Muscle of leg (tissue), 11 donors: ENCODE measurements around the gene MEIOSIN. TPM values are rescaled to one million over a fixed set of nuclear protein-coding genes. Genes with fewer than 3 reads are reported as not detected.
"Not testable (repeated sequence)": the region's sequence is repeated elsewhere in the genome, so short reads cannot be mapped to it uniquely, and the experiment has no call there.

Experiments
- DNase-seq: peaks from one replicate; pipeline ENCODE4 v3.0.0; 2013
- H3K27ac ChIP-seq: one replicate; pipeline ENCODE4 v1.5.1; 2013; ENCODE audit warnings: mild to moderate bottlenecking, low read length, control low read depth
- H3K27me3 ChIP-seq: one replicate; pipeline ENCODE4 v1.6.1; 2013; ENCODE audit warnings: low read length; ENCODE audit not compliant: control insufficient read depth, insufficient read depth
- H3K36me3 ChIP-seq: one replicate; pipeline ENCODE4 v1.6.1; 2013; ENCODE audit warnings: low read length; ENCODE audit not compliant: control insufficient read depth, insufficient read depth
- H3K4me1 ChIP-seq: one replicate; pipeline ENCODE4 v1.6.1; 2013; ENCODE audit warnings: low read length; ENCODE audit not compliant: control insufficient read depth, insufficient read depth
- H3K4me3 ChIP-seq: one replicate; pipeline ENCODE4 v1.5.1; 2013; ENCODE audit warnings: low read length, control low read depth
- H3K9me3 ChIP-seq: replicated peaks from 2 replicates; pipeline ENCODE4 v1.6.1; 2013; ENCODE audit warnings: low read depth, low read length; ENCODE audit not compliant: control insufficient read depth
- WGBS: methylation state at CpG from one replicate; pipeline ENCODE4 v1.1.5; 2013; ENCODE audit warnings: missing lambda C conversion rate; ENCODE audit not compliant: insufficient coverage; 5-methylcytosine and 5-hydroxymethylcytosine counted together
- polyA plus RNA-seq, 8 donors: library from polyadenylated mRNA; unstranded; fragments of 120-200 nt; gene quantifications; one replicate each; pipeline versions ENCODE4 v1.2.1 to v1.2.3, GENCODE V29; 2013; ENCODE audit warnings: inconsistent platforms in 1 of 8, low replicate concordance in 1 of 8; ENCODE audit not compliant: insufficient read length in 8 of 8, insufficient read depth in 1 of 8
- total RNA-seq: library from RNA; stranded (reverse); fragments of 120-200 nt; gene quantifications from one replicate; pipeline ENCODE4 v1.2.4, GENCODE V29; 2013

The MEIOSIN gene
- total and polyA plus RNA-seq, 9 donors = 0.04 TPM; not detected in 8

DNA sequence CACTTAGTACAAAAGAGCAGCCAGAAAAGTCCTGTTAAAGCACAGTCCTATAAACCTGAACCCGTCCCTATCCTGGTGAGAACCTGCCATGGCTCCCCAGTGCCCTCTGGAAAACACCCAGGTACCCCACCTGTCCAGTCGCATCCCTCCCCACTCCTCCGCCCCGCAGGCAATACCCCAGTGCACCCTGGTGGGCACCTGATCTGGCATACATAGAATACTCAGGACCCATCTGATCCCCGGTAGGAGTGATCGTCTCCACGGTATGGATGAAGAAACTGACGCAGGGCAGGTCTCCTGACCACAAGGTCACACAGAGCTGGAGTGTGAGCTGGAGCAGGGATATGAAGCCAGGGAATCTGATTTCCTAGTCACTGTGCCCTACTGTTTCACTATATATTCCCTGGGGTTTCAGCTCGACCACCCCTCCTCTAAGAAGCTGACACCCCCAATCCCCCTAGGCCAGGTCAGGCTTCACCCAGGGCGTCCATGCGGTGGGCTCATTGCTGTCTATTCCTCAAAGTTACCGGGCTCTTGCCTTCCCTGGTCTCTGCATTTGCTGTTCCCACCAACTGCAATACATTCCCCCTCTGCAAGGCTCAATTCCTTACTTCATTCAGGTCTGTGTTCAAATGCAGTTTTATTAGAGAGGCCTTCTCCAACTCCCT is 15.1 kb upstream of the MEIOSIN start:
- Histone ChIP-seq H3K27me3 (no peaks in the 10 kb centered on the region), H3K9me3 (no peaks in the 10 kb centered on the region), H3K4me3 (peak overlapping the region; percentile 31), H3K4me1 (peaks cover 9% of the 10 kb centered on the region), H3K36me3 (peaks cover 10% of the 10 kb centered on the region), H3K27ac (peak overlapping the region; percentile 95)
- no peak for DNase-seq
- 58% methylated on average over 6 of the region's 12 CpGs for WGBS

DNA sequence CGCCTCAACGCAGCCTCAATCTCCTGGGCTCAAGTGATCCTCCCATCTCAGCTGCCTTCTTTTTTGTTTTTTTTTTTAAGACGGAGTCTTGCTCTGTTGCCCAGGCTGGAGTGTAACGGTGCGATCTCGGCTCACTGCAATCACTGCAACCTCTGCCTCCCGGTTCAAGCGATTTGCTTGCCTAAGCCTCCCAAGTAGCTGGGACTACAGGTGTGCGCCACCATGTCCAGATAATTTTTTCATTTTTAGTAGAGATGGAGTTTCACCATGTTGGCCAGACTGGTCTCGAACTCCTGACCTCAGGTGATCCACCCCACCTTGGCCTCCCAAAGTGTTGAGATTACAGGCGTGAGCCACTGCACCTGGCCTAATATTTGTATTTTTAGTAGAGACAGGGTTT is 13.2 kb upstream of the MEIOSIN start:
- not testable (repeated sequence) for H3K9me3 ChIP-seq, H3K4me3 ChIP-seq, H3K27ac ChIP-seq, H3K27me3 ChIP-seq, DNase-seq, H3K4me1 ChIP-seq
- H3K36me3 ChIP-seq = peaks cover 10% of the 10 kb centered on the region
- 93% methylated on average over 6 of the region's 11 CpGs for WGBS

DNA sequence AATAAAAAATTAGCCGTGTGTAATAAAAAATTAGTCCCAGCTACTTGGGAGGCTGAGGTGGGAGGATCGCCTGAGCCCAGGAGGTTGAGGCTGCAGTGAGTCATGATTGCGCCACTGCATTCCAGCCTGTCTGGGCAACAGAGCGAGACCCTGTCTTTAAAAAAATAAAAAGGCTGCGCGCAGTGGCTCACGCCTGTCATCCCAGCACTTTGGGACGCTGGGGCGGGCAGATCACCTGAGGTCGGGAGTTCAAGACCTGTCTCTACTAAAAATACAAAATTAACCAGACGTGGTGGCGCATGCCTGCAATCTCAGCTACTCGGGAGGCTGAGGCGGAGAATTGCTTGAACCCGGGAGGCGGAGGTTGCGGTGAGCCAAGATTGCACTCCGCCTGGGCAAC is 4.6 kb upstream of the MEIOSIN start:
- not testable (repeated sequence) for H3K36me3 ChIP-seq, H3K9me3 ChIP-seq, H3K27ac ChIP-seq, H3K4me3 ChIP-seq, H3K27me3 ChIP-seq, DNase-seq, H3K4me1 ChIP-seq
- 94% methylated on average over 15 of the region's 18 CpGs for WGBS

DNA sequence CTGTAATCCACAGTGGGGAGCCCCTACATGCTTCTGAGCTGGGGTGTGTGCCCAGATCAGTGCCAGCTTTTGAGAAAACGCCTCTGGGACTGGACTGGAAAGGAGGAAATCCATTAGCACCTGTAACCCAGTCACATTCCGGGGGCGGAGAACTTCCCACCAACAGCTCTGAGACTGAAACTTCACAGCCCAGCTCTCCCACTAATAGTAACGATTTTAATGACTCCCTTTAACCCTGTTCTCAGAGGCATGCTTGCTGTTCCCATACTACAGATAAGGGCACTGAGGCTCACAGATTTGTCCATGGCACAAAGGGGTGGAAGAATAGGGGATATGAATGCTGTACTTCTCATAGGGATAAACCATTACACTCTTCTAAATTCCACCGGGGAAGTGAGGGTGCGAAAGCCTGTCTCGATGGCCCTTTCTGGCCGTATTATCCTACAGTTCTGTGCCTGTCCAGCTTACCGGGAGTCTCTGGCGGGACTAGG is 3.4 kb upstream of the MEIOSIN start:
- peaks cover 8% of the 10 kb centered on the region for H3K4me1 ChIP-seq
- H3K27ac ChIP-seq = peak overlapping the region; percentile 69
- DNase-seq = no peak
- peak overlapping the region; percentile 81 for H3K4me3 ChIP-seq
- no peaks in the 10 kb centered on the region for H3K27me3 ChIP-seq
- no peaks in the 10 kb centered on the region for H3K36me3 ChIP-seq
- 6% methylated on average over 6 of the region's 10 CpGs for WGBS
- no peaks in the 10 kb centered on the region for H3K9me3 ChIP-seq

DNA sequence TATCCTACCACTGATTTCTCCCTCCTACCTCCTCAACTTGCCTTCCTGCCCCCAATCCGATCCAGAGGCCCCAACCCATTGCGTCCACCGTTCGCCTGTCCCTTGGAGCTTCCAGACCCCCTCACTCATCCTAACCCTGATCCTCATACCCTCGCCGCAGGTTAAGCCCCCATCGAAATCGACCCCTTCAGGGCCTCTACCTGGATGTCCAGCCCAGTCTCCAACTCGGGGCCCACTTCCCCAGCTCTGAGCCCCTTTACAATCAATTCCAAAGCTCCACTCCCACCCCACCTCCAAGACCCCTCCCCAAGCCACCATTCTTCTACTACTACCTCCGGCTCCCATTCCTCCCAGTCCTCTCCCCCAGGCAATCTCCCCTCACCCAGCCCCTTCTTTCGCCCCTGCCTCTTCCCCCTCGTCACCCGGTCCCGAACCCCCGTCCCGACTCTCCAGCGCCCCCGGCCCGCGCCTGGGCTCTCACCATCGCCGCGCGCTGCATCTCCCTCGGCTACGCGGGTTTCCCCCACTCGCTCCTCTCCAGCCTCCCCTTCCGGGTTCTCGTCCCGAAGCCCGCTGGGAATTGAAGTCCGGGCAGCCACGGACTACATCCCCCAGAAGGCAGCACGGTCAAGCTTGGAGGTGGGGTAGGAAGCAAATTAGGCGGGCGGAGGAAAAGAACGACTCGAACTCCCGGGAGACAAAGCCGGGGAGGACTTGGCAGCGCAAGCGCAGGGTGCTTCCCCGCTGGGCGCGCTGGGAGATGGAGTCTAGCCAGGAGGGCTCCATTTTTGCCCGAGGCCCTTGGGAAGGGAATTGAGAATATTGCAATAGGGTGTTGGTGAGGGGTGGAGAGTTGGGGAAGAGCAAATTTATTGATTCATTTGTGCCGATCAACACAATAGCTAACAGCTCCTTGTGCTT is 2.6 kb upstream of the MEIOSIN start, which contains the start of gene FBXO46:
Gene FBXO46 (minus strand): TSS at position 529 of the 921 bp plus-strand sequence. CDS start 17,401 bp downstream, outside the sequence.
- H3K4me3 ChIP-seq = peak within 1 kb of the TSS; percentile 81
- H3K36me3 ChIP-seq = no peaks in the 10 kb centered on the region
- peaks cover 8% of the 10 kb centered on the region for H3K4me1 ChIP-seq
- 0% methylated on average over 36 of the region's 48 CpGs for WGBS
- no peaks in the 10 kb centered on the region for H3K27me3 ChIP-seq
- H3K27ac ChIP-seq = peak within 1 kb of the TSS; percentile 69
- H3K9me3 ChIP-seq = no peaks in the 10 kb centered on the region
- DNase-seq = peak; percentile 99

DNA sequence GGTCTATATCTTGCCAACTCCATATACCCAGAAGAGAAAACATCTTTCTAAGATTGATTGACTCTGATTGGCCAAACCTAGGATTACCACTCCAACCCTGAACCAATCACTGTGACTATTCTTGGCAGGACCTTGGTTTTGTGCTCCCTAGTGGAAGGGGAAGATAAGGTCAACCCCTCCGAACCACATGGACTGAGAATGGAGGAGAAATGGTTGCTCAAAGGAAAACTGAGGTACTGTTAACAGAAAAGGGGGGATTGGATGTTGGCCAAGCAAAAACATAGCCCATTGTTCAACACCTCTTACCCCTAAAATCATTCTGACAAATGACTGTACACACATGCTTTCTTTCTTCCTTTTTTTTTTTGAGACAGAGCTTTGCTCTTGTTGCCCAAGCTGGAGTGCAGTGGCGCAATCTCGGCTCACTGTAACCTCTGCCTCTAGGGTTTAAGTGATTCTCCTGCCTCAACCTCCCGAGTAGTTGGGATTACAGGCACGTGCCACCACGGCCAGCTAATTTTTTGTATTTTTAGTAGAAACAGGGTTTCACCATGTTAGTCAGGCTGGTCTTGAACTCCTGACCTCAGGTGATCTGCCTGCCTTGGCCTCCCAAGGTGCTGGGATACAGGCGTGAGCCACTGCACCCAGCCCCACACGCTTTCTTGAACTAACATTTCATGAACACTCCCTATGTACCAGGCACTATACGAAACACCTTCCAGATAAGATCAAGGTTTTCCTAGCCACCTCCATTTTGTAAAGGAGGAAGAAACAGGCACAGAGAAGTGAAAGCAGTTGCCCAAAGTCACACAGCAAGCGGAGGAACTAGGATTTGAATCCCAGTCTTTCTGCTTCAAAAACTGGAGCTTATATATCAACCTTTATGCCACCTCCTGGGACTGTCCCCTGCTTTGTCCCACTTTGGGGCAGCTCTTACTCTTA is 6.5 kb downstream of the MEIOSIN start:
- Histone ChIP-seq H3K9me3 (no peaks in the 10 kb centered on the region), H3K4me1 (no peaks in the 10 kb centered on the region), H3K36me3 (no peaks in the 10 kb centered on the region), H3K27ac (no peak overlapping the region), H3K4me3 (no peak overlapping the region), H3K27me3 (peaks cover 3% of the 10 kb centered on the region)
- DNase-seq = no peak
- WGBS = 92% methylated on average over 2 of the region's 10 CpGs

DNA sequence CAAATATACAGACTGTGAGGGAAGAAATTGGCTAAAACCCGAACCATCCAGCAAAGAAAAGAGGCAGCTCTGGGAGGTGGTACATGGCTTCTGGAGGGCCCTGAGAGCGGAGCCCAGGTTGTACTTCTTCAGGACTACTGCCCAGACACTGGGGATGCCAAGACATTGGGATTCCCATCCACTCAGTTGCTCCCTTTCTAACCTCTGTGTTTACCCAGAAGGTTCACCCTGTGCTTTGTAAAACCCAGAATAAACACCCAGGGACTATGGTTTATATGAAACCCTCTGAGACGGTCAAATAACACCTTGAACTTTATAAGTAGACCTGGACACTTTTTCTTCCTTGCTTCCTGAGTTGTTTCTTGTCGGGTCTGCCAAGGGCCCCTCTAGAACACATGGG is 9.7 kb downstream of the MEIOSIN start:
- WGBS = 45% methylated on average over 2 of the region's 4 CpGs
- no peaks in the 10 kb centered on the region for H3K36me3 ChIP-seq
- no peak for DNase-seq
- peaks cover 14% of the 10 kb centered on the region for H3K27me3 ChIP-seq
- no peaks in the 10 kb centered on the region for H3K4me1 ChIP-seq
- no peaks in the 10 kb centered on the region for H3K9me3 ChIP-seq
- no peak overlapping the region for H3K4me3 ChIP-seq
- H3K27ac ChIP-seq = no peak overlapping the region

DNA sequence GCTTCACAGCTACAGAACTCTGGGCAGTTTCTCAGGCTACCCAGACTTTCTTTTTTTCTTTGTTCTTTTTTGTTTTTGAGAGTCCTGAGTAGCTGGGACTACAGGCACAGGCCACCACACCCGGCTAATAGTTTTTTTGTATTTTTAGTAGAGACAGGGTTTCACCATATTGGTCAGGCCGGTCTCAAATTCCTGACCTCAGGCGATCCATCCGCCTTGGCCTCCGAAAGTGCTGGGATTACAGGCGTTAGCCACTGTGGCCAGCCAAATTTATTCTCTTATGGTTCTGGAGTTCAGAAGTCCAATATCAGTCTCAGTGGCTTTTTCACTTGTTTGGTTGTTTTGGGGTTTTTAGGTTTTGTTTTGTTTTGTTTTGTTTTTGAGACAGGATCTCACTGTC is 12.4 kb downstream of the MEIOSIN start:
- WGBS = 83% methylated on average over 4 of the region's 6 CpGs
- Histone ChIP-seq H3K27me3 (peaks cover 14% of the 10 kb centered on the region), H3K9me3 (no peaks in the 10 kb centered on the region), H3K4me1 (no peaks in the 10 kb centered on the region), H3K36me3 (no peaks in the 10 kb centered on the region), H3K27ac (no peak overlapping the region), H3K4me3 (no peak overlapping the region)
- no peak for DNase-seq

DNA sequence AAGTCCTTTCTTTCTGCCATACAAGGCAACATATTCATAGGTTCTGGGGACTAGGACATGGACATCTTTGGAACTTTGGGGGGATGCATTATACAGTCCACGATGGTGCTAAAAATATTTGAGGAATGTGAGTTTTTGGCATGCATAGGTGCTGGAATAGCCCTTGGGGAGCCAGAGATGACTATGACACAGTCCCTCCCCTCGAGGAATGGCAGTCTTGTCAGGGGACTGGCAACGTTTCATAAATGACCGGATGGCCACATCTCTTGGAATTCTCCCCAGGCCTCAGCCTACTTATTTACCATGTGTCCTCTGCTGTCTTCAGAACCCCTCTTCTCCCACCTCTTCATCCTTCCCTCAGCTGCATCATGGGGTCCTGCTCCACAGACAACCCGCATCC is 13.6 kb downstream of the MEIOSIN start:
- Histone ChIP-seq H3K27me3 (peaks cover 14% of the 10 kb centered on the region), H3K4me1 (no peaks in the 10 kb centered on the region), H3K9me3 (no peaks in the 10 kb centered on the region), H3K36me3 (no peaks in the 10 kb centered on the region), H3K27ac (no peak overlapping the region), H3K4me3 (no peak overlapping the region)
- 60% methylated on average over 1 of the region's 5 CpGs for WGBS
- no peak for DNase-seq
